ENCODE results near the gene ANKRD63.

DNA sequence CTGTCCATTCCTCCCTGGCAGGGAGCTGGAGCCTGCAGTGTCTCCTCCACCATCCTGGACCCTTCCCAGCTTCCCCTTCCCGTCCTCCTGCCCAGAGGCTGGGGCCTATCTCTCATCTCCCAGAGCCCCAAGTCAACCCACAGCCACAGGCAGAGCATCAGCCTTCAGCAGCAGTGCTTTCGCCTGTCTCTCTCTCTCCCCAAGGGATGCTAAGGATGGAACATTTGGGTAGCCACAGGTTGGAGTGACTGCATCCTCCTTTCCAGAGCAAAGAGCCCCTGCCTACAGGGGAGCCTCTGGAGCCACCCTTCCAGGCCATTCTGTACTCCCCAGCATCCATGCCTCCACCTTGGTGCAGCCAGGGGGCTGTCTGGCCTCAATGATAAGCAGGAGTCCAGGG is 20.7 kb upstream of the ANKRD63 start:
- TF ChIP-seq, protein P1, sequence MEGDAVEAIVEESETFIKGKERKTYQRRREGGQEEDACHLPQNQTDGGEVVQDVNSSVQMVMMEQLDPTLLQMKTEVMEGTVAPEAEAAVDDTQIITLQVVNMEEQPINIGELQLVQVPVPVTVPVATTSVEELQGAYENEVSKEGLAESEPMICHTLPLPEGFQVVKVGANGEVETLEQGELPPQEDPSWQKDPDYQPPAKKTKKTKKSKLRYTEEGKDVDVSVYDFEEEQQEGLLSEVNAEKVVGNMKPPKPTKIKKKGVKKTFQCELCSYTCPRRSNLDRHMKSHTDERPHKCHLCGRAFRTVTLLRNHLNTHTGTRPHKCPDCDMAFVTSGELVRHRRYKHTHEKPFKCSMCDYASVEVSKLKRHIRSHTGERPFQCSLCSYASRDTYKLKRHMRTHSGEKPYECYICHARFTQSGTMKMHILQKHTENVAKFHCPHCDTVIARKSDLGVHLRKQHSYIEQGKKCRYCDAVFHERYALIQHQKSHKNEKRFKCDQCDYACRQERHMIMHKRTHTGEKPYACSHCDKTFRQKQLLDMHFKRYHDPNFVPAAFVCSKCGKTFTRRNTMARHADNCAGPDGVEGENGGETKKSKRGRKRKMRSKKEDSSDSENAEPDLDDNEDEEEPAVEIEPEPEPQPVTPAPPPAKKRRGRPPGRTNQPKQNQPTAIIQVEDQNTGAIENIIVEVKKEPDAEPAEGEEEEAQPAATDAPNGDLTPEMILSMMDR (IDR thresholded peaks at IDR 0.05 in 2 of 3, conservative IDR thresholded peaks at IDR 0.05 in 1 of 3; ENCODE audit: control insufficient read depth in 2 of 3, extremely low read depth in 1 of 3, insufficient read depth in 1 of 3, low read depth in 3 of 3, low read length in 3 of 3) = no peak
- TF ChIP-seq ZNF24 (IDR thresholded peaks at IDR 0.05) (no peak), KAT2A (conservative IDR thresholded peaks at IDR 0.05; ENCODE audit: control insufficient read depth, low read depth, low read length) (no peak), SUPT20H (IDR thresholded peaks at IDR 0.05; ENCODE audit: borderline replicate concordance, control insufficient read depth, low read depth, low read length) (no peak), ZSCAN29 (IDR thresholded peaks at IDR 0.05) (no peak), CHD1 (IDR thresholded peaks at IDR 0.05; ENCODE audit: low read depth, low read length) (no peak)
- TF ChIP-seq, protein P2, sequence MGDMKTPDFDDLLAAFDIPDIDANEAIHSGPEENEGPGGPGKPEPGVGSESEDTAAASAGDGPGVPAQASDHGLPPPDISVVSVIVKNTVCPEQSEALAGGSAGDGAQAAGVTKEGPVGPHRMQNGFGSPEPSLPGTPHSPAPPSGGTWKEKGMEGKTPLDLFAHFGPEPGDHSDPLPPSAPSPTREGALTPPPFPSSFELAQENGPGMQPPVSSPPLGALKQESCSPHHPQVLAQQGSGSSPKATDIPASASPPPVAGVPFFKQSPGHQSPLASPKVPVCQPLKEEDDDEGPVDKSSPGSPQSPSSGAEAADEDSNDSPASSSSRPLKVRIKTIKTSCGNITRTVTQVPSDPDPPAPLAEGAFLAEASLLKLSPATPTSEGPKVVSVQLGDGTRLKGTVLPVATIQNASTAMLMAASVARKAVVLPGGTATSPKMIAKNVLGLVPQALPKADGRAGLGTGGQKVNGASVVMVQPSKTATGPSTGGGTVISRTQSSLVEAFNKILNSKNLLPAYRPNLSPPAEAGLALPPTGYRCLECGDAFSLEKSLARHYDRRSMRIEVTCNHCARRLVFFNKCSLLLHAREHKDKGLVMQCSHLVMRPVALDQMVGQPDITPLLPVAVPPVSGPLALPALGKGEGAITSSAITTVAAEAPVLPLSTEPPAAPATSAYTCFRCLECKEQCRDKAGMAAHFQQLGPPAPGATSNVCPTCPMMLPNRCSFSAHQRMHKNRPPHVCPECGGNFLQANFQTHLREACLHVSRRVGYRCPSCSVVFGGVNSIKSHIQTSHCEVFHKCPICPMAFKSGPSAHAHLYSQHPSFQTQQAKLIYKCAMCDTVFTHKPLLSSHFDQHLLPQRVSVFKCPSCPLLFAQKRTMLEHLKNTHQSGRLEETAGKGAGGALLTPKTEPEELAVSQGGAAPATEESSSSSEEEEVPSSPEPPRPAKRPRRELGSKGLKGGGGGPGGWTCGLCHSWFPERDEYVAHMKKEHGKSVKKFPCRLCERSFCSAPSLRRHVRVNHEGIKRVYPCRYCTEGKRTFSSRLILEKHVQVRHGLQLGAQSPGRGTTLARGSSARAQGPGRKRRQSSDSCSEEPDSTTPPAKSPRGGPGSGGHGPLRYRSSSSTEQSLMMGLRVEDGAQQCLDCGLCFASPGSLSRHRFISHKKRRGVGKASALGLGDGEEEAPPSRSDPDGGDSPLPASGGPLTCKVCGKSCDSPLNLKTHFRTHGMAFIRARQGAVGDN (IDR thresholded peaks at IDR 0.05) = no peak

Measured in GM12878 (cell line).